HTERT RPE-1 (cell line): Measurements from ENCODE around the gene TRABD2B.

Source experiments
- in situ Hi-C: fragments of 300-500 bp; cut with MboI; formaldehyde crosslinking; loops from 4 replicates; pipeline ENCODE4 v1.14.3; 2020; ENCODE audit warnings: low sequenced_read_pairs

The TRABD2B gene

DNA sequence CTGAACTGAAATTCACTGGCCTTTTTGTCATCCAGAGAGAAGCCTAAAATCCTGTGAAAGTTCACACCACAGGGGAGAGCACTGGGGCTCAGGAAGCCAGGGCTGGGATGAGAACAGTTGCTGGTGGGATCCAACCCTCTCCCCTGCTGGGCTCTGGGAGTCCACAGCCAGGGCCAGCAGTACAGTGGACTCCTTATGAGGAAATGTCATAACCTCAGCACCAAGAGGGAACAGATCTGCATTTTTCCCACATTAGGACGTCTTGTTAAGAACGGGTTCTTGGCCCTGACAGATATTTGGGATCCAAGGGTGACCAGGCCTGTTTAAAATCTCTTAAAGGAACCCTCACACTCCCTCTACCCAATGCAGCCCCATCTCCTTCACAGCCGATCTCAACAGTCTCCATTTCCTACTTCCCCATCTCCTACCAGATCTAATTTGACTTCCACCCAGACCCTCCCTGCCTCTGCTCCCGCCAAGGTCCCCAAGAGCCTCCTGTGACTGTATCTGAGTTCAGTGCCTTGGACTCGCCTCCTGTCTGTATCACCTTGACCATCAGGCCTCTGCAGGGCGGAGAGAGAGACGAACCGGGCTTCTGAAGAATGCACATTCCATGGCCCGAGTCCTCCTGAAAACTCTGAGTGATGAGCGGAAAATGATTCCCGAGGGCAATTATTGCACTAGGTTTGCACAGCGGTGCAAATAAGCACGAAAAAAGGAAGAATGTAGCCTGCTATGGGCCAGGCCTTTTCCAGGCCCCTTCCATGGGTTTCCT, 159.9 kb downstream of the TRABD2B start:
- in situ Hi-C loops: no loop called here

DNA sequence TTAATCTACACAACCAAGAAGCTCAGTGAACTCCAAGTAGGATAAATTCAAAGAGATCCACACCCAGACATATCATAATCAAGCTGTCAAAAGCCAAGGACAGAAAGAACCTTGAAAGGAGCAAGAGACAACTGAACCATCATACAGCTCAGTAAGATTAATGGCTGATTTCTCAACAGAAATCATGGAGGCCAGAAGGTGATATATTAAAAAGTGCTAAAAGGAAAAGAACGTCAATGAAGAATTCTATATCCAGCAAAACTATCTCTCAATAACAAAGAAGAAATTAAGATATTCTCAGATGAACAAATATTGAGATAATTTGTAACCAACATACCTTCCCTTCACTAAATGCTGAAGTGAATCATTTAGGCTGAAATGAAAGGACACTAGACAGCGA, 161.8 kb downstream of the TRABD2B start:
- in situ Hi-C loops: no loop called here

DNA sequence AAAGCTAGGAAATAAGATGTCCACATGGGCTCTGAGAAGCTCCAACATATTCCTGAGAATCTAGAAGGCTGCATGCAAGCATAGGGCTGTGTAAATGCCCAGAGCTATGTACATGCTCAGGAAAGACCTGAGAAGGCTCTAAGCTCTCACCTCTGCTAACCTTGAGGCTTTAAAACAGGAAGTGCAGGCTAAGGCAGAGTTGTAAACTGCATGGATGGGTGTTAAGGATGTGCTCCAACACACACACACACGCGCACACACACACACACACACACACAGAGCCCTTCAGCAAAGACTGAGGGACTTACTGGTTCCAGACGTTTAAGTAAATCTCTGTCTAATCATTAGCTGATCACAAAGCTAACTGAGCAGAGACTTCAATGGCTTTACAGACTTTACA, 162.9 kb downstream of the TRABD2B start:
- in situ Hi-C loops: no loop called here

DNA sequence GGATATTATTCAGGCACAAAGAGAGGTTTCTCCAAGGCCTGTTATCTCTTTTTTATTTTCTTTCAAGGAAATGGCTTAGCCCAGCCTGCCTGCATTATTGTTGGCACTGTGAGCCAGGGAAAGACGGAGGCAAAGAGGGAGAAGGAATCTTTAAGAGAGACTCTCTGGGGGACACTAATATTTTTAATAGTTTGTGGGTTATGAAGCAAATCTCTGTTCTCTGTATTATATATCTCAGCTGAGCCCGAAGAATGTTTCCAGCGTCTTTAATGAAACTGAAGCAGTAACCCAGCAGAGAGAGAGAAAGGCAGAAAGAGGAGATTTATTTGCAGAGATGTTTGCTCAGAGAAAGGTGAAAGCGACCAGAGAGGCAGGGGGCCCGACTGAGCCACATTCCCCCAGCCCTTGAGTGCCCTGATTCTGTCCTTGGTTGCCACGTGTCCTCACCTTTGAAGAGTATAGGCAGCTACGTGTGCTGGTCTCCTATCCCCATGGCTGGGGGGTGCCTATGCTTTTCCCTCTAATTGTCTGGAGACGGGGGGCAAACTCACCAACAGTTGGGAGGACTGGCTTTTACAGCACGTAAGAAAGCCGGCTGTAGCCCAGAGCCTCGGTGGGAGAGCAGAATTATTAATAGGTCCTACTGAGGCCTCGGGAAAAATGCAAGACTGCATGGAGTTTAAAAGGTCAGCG, 166.4 kb downstream of the TRABD2B start:
- in situ Hi-C loops: no loop called here

DNA sequence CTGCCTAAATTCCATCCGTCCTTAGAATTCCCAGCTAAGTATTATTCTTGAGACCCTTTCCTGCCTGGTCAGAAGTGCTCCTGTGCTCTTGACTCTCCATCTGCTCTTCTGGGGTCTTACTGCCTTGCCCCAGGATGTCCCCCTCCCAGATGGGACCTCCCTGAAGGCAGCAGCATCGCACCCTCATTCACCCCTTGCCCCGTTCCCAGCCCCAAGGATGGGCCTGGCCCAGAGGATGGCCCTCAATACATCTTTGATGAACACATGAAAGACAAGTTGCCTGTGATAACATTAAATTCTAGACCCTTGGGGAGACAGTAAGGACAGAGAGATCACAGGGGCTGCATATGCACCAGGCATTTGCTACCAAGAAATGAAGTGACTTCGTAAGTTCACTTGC, 167.2 kb downstream of the TRABD2B start:
- in situ Hi-C loops: no loop called here

DNA sequence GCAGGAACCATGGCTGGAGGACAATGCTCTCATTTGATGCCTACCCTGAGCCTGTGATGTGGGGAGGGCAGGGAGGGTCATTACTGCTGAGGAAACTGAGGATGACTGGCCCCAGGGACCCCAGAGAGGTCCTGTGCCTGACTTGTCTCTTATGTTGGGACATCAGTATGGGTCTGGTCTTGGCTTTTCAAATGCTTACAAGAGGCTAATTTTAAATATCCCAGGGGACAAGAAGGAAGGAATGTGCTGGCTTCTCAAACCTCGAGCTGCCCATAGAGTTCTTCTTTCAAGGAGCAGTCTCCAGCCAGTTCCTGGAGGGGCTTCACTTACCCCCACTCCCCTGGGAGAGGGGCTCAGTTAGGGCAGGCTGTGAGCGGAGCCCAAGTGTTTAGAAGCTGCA, 168.2 kb downstream of the TRABD2B start:
- in situ Hi-C loops: no loop called here

DNA sequence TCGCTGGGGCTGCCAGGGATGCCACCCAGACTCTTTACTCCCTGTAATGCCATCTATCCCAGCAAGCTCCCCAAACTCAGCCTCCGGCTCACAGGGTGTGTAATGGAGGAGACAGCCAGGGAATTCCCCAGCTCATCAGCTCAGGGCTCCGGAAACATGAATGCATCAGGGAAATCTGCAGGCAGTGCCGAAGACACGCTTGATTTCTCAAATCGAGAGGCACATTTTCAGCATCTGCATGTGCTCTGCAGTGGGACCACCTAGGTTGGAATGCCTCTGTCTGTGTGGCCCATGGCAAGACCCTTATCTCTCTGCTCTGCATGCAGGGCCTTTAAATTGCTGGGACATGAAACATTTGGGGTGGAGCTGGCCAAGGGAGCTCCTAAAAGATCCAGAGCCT, 170.1 kb downstream of the TRABD2B start:
- in situ Hi-C loops: no loop called here

DNA sequence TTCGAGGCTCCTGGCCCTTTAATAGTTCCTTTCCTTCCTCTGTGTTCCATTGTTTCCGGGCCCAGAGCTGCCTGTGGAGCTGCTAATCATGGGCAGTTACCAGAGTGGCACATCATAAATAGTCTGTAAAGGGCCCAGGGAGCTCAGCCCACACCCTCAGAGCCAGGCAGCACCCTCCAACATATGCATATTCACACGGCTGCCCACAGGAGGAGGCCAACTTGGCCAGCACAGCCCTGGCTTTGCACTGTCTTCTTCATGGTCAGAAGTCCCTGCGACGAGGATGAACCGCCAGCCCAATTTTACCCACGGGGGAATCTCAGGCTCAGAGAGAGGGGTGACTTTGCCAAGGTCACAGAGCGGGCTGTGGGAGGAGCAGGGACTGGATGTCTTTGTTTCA, 172.5 kb downstream of the TRABD2B start:
- in situ Hi-C loops: no loop called here

DNA sequence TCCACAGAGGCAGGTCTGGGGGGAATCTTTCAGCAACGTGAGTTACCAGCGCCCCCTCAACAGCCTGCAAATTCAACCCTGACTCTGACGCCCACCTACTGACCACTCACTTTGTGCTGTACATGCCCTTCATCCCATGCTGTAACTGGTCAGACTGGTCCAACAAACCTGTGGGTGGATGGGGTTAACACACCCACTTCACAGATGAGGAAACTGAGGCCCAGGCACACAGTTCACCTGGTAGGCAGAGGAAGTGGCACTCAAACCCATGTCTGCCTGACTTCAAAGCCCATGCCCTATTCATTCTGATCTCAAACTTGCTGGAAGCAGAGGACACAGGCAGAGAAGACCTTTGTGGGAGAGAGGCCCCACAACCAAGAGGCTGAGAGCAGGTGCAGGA, 172.9 kb downstream of the TRABD2B start:
- in situ Hi-C loops: no loop called here

DNA sequence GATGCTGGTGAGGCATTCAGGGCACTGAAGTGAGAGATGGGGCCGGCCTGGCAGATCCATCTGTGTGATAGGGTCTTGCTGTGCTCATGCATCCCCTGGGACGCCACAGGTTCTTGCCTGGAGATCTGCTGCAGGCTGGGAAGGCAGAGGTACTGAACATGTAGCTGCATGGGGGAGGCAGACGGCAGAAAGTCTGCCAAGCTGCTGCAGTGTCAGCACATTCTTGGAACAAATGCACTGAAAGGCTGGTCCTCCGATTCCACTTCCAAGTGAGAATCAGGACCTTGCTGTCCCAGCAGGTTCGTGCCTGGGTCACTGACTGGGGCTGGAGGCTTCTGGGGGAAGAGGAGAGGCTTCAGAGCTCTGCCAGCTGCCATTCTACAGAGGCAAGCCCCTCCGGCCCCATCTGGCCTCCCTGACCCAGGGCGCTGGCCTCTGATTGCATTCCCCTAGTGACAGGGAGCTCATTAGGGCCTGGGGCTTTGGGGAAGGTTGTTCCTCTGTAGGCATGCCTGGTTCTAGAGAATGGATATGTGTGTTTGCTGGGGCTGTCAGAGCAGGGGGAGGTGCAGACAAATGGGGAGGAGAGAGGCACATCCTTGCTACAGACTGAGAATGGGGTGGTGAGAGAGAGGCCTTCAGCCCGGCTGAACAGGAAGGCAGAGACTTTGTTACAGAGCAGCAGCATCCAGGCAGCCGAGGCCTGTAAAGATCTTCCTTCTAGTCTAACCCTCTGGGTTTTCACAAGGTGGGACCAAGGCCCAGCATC, 174.0 kb downstream of the TRABD2B start:
- in situ Hi-C loops: no loop called here

DNA sequence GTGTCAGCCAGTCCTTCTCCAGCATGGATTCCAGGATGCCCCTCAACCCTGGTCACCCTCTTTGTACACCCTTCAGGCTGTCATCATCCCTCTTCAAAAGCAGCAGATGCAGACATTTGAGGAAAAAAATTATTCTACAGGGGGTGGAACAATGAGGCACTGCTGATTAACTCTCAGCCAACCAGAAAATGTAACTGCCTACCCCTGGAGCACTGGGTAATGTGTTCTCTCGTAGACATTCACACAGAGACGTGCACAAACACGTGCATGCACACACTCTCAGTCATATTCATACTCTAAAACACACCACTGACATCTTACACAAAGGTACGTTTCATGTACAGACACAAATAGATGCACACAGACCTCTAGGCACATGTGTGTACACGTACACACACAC, 175.4 kb downstream of the TRABD2B start:
- in situ Hi-C loops: no loop called here

DNA sequence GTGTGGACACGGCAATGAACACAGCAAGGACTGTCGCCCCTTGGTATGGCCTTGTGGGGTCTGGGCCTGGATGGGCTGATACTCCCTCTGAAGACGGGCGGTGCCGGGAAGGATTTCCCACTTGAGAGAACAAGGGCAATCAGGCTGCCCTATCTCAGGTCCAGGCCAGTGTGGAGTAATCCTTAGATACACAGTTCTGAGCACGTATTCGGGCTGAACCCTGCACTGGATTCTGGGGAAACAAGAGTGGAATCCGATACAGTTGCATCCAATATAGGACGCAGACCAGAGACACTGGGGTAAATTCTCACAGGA, 177.7 kb downstream of the TRABD2B start:
- in situ Hi-C loops: no loop called here

DNA sequence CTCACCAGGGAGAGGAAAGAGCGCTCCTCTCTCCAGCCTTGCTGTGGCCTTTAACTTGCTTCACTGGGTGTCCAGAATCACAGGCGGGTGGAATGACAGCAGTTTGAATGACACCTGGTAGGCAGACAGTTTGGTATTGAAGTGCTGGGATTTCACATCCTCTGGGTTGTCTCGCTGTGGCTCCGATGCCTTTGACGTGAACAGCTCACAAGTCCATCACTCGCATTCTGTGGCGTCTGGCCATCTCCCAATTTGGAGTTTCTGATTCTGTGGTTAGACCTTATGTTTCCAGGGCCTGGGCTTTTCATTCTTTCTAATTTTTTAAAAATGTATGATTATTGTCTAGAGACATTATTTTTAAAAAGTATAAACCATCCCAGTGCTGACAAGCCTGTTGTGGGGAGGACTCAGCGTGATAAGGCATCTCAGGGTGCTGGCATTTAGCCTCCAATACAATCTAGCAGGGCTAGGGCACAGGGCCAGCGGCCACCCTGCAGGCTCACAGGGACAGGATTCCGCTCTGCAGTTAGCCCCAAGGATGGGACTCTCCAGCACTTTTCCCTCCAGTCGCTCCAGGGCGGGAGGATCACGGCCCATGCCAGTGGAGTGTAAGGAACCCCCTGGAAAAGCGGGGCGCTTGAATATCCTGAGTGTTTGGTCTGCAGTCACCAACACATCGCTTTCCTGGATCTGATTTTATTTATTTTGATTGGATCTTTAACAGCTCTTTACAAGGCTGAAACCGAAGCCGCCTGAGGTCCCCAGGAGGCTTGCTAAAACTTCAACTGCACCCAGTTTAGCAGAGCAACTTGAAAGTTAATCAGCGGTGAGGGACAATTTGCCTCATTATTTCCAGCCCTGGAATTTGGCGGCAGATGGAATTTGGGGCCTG, 178.3 kb downstream of the TRABD2B start:
- in situ Hi-C loops: no loop called here

DNA sequence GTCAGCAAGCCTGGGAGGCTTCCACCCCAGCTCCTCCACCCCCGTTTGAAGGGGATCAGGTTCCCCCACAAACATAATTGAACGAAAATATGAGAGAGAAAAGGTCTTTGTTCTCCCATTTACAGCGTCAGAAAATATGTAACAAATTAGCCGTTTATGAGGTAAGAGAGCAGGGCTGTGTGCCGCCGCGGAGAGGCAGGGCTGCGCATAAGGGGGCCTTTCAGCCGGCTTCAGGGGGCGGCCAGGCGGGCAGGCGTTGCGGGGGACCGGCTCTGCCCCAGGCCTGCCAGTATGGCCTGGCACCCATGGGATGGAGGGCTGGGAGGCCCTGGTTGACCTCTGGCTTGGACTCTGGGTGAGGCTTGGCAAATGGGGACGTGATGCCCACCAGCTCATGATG, 179.3 kb downstream of the TRABD2B start:
- in situ Hi-C loops: no loop called here

DNA sequence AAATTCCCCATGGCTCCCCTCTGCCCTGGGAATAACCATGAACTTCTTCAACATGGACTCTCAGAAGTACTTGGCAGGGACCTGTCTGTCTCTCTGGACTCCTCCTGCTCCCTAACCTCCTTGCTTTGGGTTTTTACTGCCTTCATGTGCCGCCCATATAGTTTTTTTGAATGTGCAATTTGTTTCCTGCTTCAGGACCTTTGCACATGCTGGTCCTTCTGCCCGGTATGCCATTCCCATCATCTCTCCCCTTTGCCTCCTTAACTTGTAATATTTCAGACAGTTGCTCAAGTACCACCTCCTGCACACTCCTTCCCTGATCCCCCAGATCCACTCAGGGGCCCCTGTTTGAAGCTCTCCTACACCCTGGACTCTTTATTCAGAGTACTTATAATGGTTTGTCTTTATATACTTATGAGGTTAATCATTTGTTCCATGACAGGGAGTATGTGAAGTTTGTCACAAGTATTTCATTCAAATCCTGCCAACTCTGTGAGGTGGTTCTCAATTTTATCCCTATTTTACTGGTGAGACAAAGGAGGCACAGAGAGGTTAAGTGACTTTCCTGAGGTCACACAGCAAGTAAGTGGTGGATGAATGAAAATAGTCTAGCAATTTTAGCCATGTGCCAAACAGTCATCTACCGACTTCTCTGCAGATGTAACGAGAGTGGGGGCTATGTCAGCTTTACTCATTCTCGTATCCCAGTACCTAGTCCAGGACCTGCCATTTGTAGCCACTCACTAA, 180.7 kb downstream of the TRABD2B start:
- in situ Hi-C loops: no loop called here

DNA sequence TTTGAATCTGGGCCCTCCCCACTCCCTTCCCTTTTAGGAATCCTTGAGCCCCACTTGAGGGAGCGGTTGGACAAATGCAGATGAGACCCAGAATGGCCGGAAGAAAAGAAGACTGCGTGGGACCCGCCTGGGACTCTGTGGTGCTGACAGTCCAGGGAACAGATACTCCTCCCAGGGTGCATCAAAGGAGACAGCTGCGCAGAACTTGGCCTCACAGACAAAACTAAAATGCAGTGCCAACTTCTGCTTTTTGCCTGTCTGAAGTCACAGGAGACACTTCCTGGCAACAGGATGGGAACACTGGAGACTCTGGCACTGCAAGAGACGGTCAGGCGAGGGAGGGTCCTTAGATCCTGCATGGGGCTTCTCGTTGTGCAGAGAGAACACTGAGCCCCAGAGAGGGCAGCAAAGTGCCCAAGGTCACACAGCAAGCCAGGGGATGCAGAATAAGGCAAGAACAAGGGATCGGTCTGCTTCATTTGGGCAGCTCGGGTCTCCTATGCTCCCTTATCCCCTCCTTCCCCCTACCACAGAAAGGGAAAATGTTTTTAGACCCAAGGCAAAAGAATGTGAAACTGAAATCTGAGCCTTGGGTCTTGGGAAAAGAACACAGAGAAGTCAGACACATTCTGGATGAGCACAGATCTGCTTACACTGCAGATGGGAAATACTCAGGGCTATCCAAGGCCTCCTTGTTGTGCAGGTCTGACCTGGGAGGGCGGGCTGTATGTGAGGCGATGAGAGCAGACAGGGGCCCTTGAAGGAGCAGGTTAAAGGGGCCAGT, 182.4 kb downstream of the TRABD2B start:
- in situ Hi-C loops: no loop called here

DNA sequence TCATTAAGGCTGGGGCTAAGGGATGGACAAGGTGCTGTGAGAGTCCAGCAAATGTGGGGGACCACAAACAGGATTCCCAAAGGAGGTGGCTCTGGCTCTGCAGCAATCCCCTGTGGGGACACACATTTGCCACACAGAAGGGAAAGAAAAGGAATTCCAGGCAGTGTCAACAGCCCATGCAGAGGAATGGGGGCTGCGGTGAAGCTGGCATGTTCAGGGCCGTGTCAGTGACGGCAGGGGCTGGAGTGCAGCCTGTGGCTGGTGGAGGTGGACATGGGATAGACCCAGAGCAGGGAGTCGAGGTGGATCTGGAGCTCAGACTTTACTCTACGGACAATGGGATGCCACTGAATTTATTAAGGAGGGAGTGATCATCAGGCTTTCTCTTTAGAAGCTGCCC, 183.2 kb downstream of the TRABD2B start:
- in situ Hi-C loops: no loop called here

DNA sequence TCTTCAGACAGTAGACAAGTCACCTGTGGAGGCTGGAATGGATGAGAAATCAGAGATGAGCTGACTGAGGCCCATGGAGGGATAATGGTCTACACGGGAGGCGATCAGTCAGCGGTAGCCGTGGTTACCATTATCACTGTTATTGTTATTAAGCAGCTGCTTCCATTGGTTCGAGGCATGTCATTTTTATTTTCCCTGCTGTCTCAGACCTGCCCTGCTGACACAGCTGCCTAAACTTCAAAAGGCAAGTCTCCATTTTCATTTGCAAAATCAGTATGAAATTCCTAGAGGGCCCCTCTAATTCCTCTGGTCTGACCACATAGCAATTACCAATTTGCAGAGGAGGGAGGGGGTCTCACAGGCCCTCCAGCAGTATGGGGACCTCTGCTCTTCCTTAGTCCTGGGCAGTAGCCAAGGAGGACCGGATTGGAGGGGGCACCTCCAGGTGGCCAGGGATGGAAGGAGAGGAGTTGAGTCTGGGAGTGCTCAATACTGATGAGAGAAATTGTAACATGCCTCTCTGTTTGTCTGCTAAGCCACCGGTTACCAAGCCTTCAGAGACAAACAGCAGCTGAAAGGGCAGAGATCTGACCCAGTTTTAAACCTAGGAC, 184.2 kb downstream of the TRABD2B start:
- in situ Hi-C loops: no loop called here
